ENCODE results near the gene FOXP2.
"Not testable (repeated sequence)": the region's sequence is repeated elsewhere in the genome, so short reads cannot be mapped to it uniquely, and the experiment has no call there.

FOXP2 gene

DNA sequence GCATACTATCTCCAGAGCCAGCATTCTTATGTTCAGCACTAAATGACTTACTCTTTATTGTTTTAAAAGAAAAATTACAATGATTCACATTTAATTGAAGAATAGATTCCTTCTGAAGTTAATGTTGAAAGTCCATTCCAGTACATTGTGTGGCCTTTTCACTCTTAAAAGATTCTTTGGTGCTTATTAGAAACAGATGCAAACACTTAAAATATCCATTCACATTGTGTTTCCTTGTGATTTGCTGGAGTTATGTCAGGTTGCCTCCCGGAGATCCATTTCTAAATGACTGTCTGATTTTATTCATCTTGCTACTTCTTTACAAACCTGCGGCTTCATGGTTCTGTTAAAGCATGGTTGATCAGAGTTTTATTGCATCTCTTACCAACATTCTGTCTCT lies 152.8 kb downstream of the FOXP2 start:
- no peak overlapping the region for H3K27ac ChIP-seq
- TF ChIP-seq, protein P1, sequence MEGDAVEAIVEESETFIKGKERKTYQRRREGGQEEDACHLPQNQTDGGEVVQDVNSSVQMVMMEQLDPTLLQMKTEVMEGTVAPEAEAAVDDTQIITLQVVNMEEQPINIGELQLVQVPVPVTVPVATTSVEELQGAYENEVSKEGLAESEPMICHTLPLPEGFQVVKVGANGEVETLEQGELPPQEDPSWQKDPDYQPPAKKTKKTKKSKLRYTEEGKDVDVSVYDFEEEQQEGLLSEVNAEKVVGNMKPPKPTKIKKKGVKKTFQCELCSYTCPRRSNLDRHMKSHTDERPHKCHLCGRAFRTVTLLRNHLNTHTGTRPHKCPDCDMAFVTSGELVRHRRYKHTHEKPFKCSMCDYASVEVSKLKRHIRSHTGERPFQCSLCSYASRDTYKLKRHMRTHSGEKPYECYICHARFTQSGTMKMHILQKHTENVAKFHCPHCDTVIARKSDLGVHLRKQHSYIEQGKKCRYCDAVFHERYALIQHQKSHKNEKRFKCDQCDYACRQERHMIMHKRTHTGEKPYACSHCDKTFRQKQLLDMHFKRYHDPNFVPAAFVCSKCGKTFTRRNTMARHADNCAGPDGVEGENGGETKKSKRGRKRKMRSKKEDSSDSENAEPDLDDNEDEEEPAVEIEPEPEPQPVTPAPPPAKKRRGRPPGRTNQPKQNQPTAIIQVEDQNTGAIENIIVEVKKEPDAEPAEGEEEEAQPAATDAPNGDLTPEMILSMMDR (conservative IDR thresholded peaks at IDR 0.05) = no peak
- TF ChIP-seq ZFX (IDR thresholded peaks at IDR 0.05) = no peak

DNA sequence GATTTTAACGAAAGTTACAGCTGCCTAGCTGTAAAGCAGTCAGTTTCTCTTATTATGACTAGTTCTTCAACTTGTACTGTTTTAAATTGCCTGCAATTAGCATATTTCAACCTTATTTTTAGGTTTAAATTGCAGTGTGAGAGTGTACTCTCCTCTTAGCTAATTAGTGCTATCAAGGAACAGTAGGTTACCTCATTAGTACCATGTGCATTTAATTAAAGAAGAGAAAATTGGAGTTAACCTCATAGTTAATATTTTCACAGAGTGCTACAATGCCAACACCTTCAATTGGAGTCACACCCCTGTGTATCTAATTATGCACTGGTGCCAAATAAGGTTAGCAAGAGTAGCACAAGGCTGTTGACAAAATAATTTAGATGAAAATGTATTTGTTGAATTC lies 154.6 kb downstream of the FOXP2 start:
- H3K27ac ChIP-seq = no peak overlapping the region
- TF ChIP-seq, protein P1 (conservative IDR thresholded peaks at IDR 0.05) = no peak
- TF ChIP-seq ZFX (IDR thresholded peaks at IDR 0.05) = no peak

DNA sequence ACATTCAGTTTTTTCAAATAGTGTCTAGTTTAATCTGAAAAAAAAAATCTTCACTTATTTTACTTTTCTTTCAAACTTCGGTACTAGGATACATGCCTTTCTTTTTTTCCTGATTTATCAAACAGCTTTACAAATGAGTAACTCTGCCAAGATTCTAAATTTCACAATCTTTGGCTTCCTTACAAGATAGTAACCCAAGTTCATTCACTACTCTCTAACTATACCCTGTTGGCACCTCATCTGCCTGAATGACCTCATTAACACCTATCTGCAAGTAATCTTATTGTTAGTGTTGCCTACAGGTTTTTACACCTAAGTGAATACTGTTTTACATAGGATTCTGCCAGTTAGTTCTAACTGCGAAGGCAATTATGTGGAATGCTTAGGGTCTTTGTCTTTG lies 159.8 kb downstream of the FOXP2 start:
- no peak for TF ChIP-seq ZFX (IDR thresholded peaks at IDR 0.05)
- TF ChIP-seq, protein P1 (conservative IDR thresholded peaks at IDR 0.05) = no peak
- no peak overlapping the region for H3K27ac ChIP-seq

DNA sequence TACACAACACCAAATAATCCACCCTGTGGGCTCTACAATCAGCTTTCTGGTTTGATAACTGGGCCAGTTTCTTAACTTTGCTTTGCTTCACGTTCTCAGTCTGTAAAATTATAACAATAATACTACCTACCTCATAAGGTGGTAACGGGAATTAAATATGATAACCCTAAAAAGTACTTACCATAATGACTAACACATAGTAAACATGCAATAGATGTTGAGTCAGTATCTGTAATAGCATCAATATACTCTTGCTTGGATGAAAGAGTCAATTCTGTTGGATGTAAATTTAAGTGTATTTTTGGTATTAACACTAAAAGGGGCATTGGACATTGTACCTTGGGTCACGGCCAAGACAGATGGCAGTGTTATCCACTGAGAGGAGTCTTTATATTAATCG lies 160.5 kb downstream of the FOXP2 start:
- TF ChIP-seq ZFX (IDR thresholded peaks at IDR 0.05) = no peak
- no peak overlapping the region for H3K27ac ChIP-seq

DNA sequence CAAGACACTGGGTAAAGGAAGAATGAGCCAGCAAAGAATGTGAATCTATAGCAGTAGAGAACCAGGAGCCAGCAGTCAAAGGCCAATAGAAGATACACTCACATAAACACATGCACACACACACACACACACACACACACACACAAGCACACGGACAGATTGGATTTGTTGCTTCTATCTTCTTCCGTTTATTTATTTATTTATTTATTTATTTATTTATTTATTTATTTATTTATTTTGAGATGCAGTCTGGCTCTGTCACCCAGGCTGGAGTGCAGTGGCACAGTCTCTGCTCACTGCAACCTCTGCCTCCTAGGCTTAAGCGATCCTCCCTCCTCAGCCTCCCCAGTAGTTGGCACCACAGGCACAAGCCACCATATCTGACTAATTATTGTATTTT lies 166.3 kb downstream of the FOXP2 start:
- not testable (repeated sequence) for H3K27ac ChIP-seq

DNA sequence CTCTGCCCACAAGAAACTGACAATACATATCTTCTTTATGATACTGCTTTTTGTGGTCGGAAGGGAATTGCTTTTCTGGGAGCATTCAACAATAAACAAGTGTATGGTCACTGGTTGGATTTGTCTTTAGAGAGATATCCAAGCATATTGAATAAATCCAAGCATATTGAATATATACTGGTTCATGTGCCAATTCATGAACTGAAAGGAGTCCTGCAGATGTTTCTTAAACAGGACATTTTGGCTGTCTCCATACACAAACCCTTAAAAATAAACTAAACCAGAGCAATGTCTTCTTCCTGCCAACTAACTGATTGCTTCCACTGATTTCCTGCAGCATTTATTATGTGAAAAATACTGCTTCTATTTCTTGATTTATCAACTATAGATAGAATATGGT lies 173.9 kb downstream of the FOXP2 start:
- no peak for TF ChIP-seq ZFX (IDR thresholded peaks at IDR 0.05)
- TF ChIP-seq, protein P1 (conservative IDR thresholded peaks at IDR 0.05) = no peak
- no peak overlapping the region for H3K27ac ChIP-seq

DNA sequence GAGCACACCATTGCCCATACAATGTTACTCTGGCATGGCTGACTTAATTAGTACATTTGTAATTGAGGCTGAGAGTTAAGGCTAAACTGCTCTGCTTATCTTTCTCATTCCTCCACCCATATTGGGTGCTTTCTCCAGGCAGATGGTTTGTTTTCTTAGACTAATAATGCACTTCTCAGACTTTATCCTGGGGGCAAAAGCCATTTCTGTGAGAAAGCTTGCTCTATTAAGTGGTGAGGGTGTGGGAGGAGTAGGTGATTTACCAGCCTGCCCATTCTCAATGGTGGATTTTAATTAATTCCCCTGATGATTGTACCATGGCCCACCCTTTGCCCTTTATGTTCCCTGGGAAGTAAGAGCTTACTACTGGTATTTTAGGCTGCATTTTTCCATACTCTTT lies 174.8 kb downstream of the FOXP2 start:
- TF ChIP-seq, protein P1 (conservative IDR thresholded peaks at IDR 0.05) = no peak
- TF ChIP-seq ZFX (IDR thresholded peaks at IDR 0.05) = no peak

DNA sequence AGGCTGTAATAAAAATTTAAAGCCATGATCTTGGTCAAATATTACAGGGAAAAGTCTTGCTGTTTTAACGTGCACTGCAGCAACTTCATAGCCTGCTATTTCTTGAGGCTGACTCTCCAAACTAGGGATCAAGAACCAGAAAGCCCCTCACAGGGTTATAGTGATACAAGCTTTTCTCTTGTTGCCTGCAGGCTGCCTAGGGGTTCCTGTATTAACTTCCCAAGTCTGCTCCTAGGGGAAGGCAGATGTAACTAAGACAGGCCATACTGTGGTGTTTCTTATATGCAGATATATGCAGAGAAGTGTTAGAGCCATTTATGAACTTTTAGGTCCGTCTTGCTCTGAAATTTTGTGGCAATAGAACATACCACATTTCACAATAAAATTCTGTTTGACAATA lies 175.7 kb downstream of the FOXP2 start:
- TF ChIP-seq, protein P1 (conservative IDR thresholded peaks at IDR 0.05) = no peak
- no peak for TF ChIP-seq ZFX (IDR thresholded peaks at IDR 0.05)
- H3K27ac ChIP-seq = no peak overlapping the region

More for the DNA sequence above, 174.8 kb downstream of the FOXP2 start:
- H3K27ac ChIP-seq = no peak overlapping the region

DNA sequence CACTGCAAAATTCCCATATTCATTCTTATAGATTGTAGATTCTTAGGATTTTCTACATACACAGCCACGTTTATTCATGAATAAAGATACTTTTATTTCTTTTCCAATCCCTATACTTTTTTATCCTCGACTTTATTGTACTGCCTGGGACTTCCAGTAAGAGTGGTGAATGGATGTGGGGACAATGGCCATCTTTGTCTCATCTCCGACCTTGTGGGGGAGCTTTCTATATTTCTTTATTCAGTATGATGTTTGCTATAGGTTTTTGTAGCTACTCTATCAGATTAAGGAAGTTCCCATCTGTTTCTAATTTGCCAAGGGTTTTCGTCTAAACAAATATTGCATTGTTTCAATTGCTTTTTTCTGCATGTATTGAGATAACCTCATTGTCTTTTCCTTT lies 184.3 kb downstream of the FOXP2 start:
- TF ChIP-seq, protein P1 (conservative IDR thresholded peaks at IDR 0.05) = no peak
- TF ChIP-seq ZFX (IDR thresholded peaks at IDR 0.05) = no peak
- no peak overlapping the region for H3K27ac ChIP-seq
